HG02678 (cell line): ENCODE results near the gene VWA7.

Source experiments
- ATAC-seq: cut with Tn5 transposase; IDR thresholded peaks from one replicate; pipeline ENCODE4 v1.9.1; 2021; ENCODE audit warnings: mild to moderate bottlenecking, moderate library complexity; ENCODE audit not compliant: unreplicated experiment

Gene VWA7

GRCh38 chr6:31758281-31758680 lies 18.8 kb downstream of the VWA7 start:
- ATAC-seq = no peak

- no peak for ATAC-seq
Observed at GRCh38 chr6:31752739-31753319, 24.3 kb downstream of the VWA7 start.

- no peak for ATAC-seq
Observed at GRCh38 chr6:31750411-31751022, 26.6 kb downstream of the VWA7 start.

GRCh38 chr6:31749301-31750036 lies 27.7 kb downstream of the VWA7 start:
- no peak for ATAC-seq

- no peak for ATAC-seq
Observed at GRCh38 chr6:31744422-31744821, 32.7 kb downstream of the VWA7 start.

GRCh38 chr6:31742894-31743293 lies 34.2 kb downstream of the VWA7 start:
- ATAC-seq = no peak

GRCh38 chr6:31741815-31742214 lies 35.3 kb downstream of the VWA7 start:
- ATAC-seq = no peak

- no peak for ATAC-seq
Observed at GRCh38 chr6:31740397-31741223, 36.5 kb downstream of the VWA7 start.

GRCh38 chr6:31739639-31740396 lies 37.3 kb downstream of the VWA7 start, which contains the start of gene MSH5:
MSH5 (plus strand) TSS chr6:31740005; CDS start chr6:31740467, 462 bp downstream.
- ATAC-seq = peak; percentile 84

- ATAC-seq = no peak
Observed at GRCh38 chr6:31737991-31738979, 38.8 kb downstream of the VWA7 start.

- ATAC-seq = no peak
Observed at GRCh38 chr6:31737315-31737990, 39.7 kb downstream of the VWA7 start.

- ATAC-seq = no peak
Observed at GRCh38 chr6:31736768-31737314, 40.3 kb downstream of the VWA7 start.

- ATAC-seq = no peak
Observed at GRCh38 chr6:31736021-31736767, 40.9 kb downstream of the VWA7 start, which contains the start of gene CLIC1. CLIC1 (minus strand) TSS chr6:31736530; CDS start chr6:31736300, 230 bp downstream.

- no peak for ATAC-seq
Observed at GRCh38 chr6:31734821-31735406, 42.2 kb downstream of the VWA7 start.

GRCh38 chr6:31734247-31734820 lies 42.8 kb downstream of the VWA7 start:
- no peak for ATAC-seq

GRCh38 chr6:31733734-31734133 lies 43.4 kb downstream of the VWA7 start:
- no peak for ATAC-seq

GRCh38 chr6:31732029-31732428 lies 45.1 kb downstream of the VWA7 start:
- ATAC-seq = no peak
